ENCODE measurements around the gene LHB.

Gene LHB

DNA sequence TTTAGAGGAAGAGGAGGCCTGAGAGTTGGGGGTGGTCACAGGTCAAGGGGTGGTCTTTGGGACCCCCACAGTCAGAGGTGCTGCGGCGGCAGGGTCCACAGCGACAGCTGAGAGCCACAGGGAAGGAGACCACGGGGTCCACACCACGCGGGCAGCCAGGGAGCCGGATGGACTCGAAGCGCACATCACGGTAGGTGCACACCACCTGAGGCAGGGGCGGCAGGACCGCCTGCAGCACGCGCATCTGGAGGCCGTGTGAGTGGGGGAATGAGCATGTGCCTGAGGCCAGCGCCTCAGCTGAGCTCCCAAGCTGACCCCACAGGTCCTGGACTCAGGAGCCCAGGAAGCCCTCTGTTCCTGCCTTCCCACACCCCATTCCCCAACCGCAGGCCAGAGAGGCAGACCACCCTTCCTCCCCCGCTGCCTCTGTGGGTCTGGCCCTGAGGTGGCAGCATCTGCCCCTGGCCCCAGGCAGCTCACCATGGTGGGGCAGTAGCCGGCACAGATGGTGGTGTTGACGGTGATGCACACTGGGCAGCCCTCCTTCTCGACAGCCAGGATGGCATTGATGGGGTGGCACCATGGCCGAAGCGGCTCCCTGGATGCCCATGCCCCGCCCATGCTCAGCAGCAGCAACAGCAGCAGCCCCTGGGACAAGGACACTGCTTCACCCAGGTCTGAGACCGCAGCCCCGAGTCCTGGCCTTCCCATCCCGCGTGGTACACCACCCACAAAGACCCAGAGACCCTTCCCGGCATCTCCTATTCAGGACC, 638 bp downstream of the LHB start:
- H3K27ac ChIP-seq (ENCODE audit: low read depth, low read length, poor library complexity, severe bottlenecking): no peak overlapping the region
- H4K20me1 ChIP-seq (ENCODE audit: insufficient read depth, low read length): no peaks in the 10 kb centered on the region
- H3K36me3 ChIP-seq (ENCODE audit: insufficient read depth, low read length): peaks cover 46% of the 10 kb centered on the region

DNA sequence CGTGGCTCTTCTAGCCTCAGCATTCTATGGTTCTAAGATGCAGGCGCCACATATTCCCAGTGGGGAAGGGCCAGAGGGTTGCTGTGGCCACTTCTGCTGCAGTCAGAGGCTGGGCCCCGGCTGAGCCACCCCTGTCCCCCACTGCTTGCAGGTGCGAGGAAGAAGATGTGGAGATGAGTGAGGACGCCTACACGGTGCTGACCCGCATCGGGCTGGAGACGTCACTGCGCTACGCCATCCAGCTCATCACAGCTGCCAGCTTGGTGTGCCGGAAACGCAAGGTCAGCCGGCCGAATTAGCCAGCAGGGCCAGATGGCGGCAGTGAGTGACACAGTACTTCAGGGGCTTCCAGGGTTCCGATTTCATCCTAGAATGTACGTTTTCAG, 2.0 kb downstream of the LHB start:
- Histone ChIP-seq H3K27me3 (ENCODE audit: insufficient read depth, low read length) (no peaks in the 10 kb centered on the region), H3K9me2 (ENCODE audit: low read depth, low read length) (no peaks in the 10 kb centered on the region), H3K9ac (ENCODE audit: low read length) (no peak overlapping the region), H3K4me2 (ENCODE audit: low read length) (no peak overlapping the region), H4K20me1 (ENCODE audit: insufficient read depth, low read length) (no peaks in the 10 kb centered on the region), H3K4me1 (ENCODE audit: insufficient read depth, low read length, severe bottlenecking) (peaks cover 27% of the 10 kb centered on the region), H3K79me2 (ENCODE audit: insufficient read depth, low read length) (no peaks in the 10 kb centered on the region), H3K27ac (ENCODE audit: low read depth, low read length, poor library complexity, severe bottlenecking) (no peak overlapping the region), H2AFZ (ENCODE audit: low read length) (no peak overlapping the region), H3K4me3 (ENCODE audit: low read depth, low read length, poor library complexity, severe bottlenecking) (no peak overlapping the region), H3K9me3 (ENCODE audit: low read length) (no peaks in the 10 kb centered on the region), H3K36me3 (ENCODE audit: insufficient read depth, low read length) (peaks cover 60% of the 10 kb centered on the region), H3F3A (ENCODE audit: insufficient read depth, low read length) (no peaks in the 10 kb centered on the region)
- TF ChIP-seq, protein P1, sequence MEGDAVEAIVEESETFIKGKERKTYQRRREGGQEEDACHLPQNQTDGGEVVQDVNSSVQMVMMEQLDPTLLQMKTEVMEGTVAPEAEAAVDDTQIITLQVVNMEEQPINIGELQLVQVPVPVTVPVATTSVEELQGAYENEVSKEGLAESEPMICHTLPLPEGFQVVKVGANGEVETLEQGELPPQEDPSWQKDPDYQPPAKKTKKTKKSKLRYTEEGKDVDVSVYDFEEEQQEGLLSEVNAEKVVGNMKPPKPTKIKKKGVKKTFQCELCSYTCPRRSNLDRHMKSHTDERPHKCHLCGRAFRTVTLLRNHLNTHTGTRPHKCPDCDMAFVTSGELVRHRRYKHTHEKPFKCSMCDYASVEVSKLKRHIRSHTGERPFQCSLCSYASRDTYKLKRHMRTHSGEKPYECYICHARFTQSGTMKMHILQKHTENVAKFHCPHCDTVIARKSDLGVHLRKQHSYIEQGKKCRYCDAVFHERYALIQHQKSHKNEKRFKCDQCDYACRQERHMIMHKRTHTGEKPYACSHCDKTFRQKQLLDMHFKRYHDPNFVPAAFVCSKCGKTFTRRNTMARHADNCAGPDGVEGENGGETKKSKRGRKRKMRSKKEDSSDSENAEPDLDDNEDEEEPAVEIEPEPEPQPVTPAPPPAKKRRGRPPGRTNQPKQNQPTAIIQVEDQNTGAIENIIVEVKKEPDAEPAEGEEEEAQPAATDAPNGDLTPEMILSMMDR (IDR thresholded peaks at IDR 0.05; ENCODE audit: low read length): no peak
- TF ChIP-seq EZH2 (IDR thresholded peaks at IDR 0.05; ENCODE audit: borderline replicate concordance, low read length): no peak

More for the DNA sequence above, 638 bp downstream of the LHB start:
- H3F3A ChIP-seq (ENCODE audit: insufficient read depth, low read length): no peaks in the 10 kb centered on the region
- no peaks in the 10 kb centered on the region for H3K9me2 ChIP-seq (ENCODE audit: low read depth, low read length)
- TF ChIP-seq, protein P1 (IDR thresholded peaks at IDR 0.05; ENCODE audit: low read length): no peak
- TF ChIP-seq EZH2 (IDR thresholded peaks at IDR 0.05; ENCODE audit: borderline replicate concordance, low read length): no peak
- H3K79me2 ChIP-seq (ENCODE audit: insufficient read depth, low read length): no peaks in the 10 kb centered on the region
- H3K4me3 ChIP-seq (ENCODE audit: low read depth, low read length, poor library complexity, severe bottlenecking): no peak overlapping the region
- no peak overlapping the region for H3K9ac ChIP-seq (ENCODE audit: low read length)
- peaks cover 41% of the 10 kb centered on the region for H3K4me1 ChIP-seq (ENCODE audit: insufficient read depth, low read length, severe bottlenecking)
- H3K27me3 ChIP-seq (ENCODE audit: insufficient read depth, low read length): no peaks in the 10 kb centered on the region
- no peak overlapping the region for H3K4me2 ChIP-seq (ENCODE audit: low read length)
- no peaks in the 10 kb centered on the region for H3K9me3 ChIP-seq (ENCODE audit: low read length)
- no peak overlapping the region for H2AFZ ChIP-seq (ENCODE audit: low read length)

DNA sequence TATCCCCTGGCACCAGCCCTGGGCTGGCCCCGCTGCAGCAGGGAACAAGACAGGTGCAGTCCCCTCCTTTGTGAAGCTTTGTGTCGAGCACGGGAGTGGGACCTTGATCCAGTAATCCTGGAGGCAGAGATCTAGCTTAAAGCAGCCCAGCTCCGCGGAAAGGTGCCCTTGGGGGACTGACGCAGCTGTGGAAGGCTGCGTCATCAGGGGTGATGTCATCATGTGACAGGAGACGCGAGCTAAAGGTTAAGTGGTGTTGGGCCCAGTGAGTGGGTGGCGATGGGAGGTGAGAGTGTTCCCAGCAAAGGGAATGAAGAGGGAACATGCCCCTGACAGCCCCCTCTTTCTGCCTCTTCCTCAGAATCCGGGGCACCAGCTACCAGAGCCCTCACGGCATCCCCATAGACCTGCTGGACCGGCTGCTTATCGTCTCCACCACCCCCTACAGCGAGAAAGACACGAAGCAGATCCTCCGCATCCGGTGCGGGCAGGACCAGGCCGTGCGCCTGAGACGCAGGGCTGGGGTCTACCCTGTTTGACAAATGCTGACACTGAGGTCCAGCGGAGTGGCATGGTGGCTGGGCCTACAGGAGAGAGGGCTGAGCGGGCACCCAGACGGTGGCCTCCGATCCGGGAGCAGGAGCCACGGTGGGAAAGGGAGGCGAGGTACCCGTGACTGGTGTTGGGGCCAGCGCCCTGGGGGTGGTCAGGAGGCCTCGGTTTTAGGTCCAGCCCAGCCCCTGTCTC, 2.6 kb downstream of the LHB start:
- H3K4me2 ChIP-seq (ENCODE audit: low read length): no peak overlapping the region
- H3K36me3 ChIP-seq (ENCODE audit: insufficient read depth, low read length): peaks cover 65% of the 10 kb centered on the region
- TF ChIP-seq EZH2 (IDR thresholded peaks at IDR 0.05; ENCODE audit: borderline replicate concordance, low read length): no peak
- TF ChIP-seq, protein P1 (IDR thresholded peaks at IDR 0.05; ENCODE audit: low read length): no peak

More for the DNA sequence above, 2.6 kb downstream of the LHB start:
- no peak overlapping the region for H3K4me3 ChIP-seq (ENCODE audit: low read depth, low read length, poor library complexity, severe bottlenecking)
- H3K27ac ChIP-seq (ENCODE audit: low read depth, low read length, poor library complexity, severe bottlenecking): no peak overlapping the region
- no peak overlapping the region for H3K9ac ChIP-seq (ENCODE audit: low read length)
- H3K4me1 ChIP-seq (ENCODE audit: insufficient read depth, low read length, severe bottlenecking): peaks cover 22% of the 10 kb centered on the region
- no peak overlapping the region for H2AFZ ChIP-seq (ENCODE audit: low read length)
- no peaks in the 10 kb centered on the region for H3K9me2 ChIP-seq (ENCODE audit: low read depth, low read length)
- no peaks in the 10 kb centered on the region for H3F3A ChIP-seq (ENCODE audit: insufficient read depth, low read length)
- H3K9me3 ChIP-seq (ENCODE audit: low read length): no peaks in the 10 kb centered on the region
- no peaks in the 10 kb centered on the region for H3K79me2 ChIP-seq (ENCODE audit: insufficient read depth, low read length)
- no peaks in the 10 kb centered on the region for H4K20me1 ChIP-seq (ENCODE audit: insufficient read depth, low read length)
- no peaks in the 10 kb centered on the region for H3K27me3 ChIP-seq (ENCODE audit: insufficient read depth, low read length)
